Activated T-cell treated with anti-CD3 and anti-CD28 coated beads, Interleukin-2, amount 50 U/mL, for 1 hour (primary cell): ENCODE data around the gene SART1.

Experiments
- DNase-seq: peaks from one replicate; pipeline ENCODE4 v3.0.0-alpha.2; 2020

The SART1 gene

GRCh38 chr11:65967329-65967934 is 5.9 kb downstream of the SART1 start:
- no peak for DNase-seq

GRCh38 chr11:65968600-65969482 is 7.3 kb downstream of the SART1 start:
- no peak for DNase-seq

GRCh38 chr11:65972116-65972515 is 10.6 kb downstream of the SART1 start:
- no peak for DNase-seq

DNA sequence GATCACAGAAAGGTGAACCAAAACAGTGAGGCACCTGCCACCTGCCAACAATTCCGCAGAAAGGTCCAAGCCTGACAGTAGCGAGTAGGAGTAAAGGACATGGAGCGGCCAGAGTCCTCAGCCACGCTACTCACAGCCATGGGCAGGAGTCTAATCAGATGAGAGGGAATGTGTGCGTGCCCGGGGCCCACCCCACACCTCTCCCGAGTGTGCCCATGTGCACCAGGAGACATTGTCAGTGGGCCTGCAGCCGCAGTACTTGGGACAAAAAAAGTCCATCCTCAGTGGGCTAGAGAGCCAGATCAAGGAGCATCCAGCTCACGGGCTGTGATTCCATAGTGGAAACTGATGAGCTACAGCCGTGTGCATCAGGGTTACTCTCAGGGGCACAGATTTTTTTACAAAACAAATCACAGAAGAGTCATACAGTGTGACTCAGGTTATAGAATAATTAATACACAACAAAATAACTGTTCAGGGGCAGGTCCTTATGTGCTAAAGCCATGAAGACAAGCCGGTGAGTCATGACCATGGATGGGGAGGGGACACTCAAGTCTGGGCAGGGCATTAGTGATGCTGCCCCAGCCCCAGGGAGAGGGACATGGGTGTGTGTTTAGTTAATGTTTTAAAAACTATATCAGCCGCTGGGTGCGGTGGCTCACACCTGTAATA is 12.0 kb downstream of the SART1 start:
- no peak for DNase-seq

DNA sequence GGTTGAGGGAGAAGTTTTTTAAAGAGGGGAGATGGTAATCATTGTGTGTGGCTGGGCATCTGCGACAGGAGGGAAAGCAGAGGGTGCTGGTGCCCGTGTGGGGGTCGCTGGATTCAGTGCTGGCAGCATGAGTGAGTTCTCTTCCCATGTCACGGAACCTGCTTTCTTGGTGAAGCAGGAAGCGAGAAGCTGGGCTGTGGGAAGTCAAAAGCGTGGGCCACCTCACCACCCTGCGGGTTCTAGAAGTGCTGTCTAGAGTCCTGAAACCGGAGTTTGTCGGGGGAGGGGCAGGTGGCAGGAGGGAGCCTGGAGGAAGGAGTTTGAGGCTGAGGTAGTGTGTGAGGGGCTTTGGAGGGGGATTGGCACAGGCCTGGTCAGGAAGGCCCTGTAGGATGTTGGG is 14.2 kb downstream of the SART1 start:
- no peak for DNase-seq

DNA sequence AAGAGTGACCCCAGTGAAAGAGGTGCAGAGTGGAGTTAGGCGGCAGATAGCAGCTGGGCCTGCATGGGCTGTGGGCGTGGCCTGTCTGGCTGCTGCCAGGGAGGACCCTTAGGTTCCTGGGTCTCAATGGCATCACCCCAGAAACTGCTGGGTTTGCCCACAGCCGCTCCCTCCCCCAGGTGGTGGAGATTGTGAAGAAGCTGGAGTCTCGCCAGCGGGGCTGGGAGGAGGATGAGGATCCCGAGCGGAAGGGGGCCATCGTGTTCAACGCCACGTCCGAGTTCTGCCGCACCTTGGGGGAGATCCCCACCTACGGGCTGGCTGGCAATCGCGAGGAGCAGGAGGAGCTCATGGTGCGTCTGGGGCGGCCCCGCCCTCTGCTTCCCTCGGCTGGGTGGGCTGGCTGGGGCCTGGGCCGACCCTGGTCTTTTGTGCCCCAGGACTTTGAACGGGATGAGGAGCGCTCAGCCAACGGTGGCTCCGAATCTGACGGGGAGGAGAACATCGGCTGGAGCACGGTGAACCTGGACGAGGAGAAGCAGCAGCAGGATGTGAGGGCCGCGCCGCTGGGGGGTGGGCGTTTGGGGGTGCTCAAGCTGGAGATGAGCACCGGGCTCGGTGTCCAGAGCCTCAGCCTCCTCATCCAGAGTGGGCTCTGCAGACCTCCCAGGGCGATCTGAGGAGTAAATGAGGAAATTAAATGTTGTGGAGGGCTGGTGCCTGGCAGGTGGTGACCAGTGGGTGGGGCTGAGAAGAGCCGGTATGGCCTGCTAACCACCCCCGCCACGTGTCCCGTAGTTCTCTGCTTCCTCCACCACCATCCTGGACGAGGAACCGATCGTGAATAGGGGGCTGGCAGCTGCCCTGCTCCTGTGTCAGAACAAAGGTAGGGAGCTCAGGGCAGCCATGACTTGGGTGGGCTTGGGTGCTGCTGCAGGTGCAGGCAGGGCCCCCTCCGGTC is 15.0 kb downstream of the SART1 start:
- no peak for DNase-seq

- no peak for DNase-seq
Observed at GRCh38 chr11:65977621-65978390, 16.3 kb downstream of the SART1 start.

GRCh38 chr11:65978391-65979238 is 17.1 kb downstream of the SART1 start:
- no peak for DNase-seq

DNA sequence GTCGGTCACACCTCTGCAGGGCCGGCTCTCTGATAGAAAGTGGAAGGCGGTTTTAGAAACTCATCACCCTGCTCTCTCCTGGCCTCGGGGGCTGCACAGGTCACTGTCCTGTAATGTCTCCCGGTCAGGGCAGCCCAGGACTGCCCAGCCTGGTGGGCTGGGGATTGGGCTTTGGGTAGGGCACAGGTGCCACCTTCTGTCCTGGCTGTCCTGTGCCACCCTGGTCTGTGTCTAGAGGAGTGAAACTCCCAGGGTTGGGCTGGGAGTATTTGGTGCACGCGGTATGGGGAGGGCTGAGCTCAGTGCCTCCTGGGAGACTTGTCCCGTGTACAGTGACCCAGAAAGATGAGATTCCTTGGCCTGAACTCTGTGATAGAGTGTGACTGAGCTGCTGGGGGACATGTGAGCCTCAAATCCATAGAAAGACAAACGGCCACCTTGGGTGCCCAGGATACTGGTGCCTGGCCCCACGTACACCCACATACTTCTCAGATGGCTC is 17.8 kb downstream of the SART1 start:
- no peak for DNase-seq

DNA sequence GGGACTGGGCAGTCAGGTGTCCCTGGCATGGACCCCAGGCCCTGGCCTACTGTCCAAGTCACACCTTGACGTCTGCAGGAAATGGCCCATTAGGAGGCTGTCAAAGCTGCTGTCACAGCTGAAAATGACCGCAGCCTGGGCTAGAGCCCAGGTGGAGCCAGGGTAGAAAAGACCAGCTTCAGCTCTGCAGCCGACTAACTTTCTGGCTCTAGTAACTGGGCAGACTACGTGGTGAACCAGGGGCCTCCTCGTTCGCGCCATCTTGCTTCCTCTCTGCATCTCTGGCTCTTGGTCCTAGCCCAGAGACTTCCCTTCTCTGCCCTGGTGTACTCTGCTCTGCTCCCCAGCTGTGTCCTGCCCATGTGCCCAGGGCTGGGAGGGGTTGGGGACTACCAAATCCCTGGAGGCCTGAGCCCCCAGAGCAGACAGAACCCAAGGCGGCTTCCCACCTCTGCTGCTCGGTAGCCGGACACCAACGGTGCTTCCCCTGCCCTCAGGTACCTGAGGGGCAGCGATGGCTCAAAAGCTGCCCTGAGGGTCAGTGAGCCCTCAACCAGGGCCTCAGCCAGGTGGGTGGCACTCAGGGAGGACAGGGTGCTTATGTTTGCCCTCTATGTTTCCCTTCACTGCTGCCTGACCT is 19.7 kb downstream of the SART1 start:
- no peak for DNase-seq

- DNase-seq, result no peak
Observed at GRCh38 chr11:65981972-65982823, 20.7 kb downstream of the SART1 start.

DNA sequence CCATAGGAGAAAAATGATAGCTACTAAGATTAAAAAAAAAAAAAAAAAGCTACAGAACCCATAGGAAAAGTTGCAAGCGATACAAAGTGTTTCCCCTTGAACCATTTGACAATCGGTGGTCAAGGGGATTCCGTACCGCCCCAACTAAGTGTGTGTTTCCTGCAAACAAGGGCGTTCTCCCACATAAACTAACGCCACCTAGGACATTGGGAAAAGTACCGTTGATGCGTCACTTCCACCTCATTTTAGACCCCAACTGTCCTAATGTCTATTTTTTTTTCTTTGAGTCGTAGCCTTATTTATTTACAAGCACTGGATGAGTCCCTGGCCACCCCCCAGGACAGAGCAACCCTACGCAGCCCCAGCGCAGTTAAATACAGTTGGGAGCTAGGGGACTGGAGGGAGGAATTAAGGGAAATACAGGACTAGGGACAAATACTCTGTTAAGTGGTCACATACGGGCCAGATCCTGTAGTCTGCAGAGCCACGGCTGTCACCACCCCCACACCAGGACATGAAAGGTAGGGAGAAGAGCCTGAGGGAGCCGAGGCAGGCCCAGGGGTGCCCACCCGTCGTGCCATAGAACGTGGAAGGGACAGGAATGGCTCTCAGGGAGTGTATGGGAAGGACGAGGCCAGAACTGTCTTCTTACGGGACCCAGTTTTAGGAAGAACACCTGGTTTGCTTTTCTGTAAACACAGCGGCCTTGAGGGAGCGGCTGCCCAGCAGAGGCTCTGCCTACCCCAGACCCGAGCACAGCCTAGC is 21.5 kb downstream of the SART1 start:
- DNase-seq, result no peak

GRCh38 chr11:65983589-65983987 is 22.1 kb downstream of the SART1 start:
- no peak for DNase-seq

- DNase-seq, result no peak
Observed at GRCh38 chr11:65987336-65987735, 25.8 kb downstream of the SART1 start.

DNA sequence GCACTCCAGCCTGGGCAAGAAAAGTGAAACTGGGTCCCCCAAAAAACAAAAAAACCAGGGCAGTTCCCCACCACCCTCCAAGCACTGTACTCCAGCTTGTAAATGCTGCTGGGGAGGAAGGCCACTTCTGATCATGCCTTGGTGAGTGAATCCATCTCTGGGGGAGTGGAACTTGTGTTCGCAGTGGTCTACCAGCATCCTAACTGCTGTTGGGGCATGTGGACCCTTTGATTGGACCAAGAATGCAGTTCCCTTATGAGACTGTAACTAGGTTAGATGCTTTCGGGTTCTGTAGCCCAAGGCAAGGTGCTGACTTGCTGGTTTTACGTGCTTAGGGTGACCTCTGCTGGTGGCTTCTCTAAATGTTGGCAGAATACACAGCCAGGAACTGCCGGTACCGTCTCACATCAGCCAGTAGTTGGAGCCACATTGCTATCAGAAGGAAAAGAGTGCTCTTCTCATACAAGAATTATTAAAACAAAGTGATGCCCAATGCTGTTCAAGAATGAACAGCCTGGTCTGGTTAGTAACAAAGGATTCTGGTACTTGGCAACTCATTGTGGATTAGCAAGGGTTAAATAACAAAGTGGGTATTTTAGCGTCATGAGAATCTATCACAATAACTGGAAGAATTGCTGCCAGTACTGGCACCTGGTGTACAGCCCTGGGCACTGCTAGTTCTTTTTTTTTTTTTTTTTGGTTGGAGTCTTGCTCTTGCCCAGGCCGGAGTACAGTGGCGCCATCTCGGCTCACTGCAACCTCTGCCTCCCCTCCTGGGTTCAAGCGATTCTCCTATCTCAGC is 27.5 kb downstream of the SART1 start:
- DNase-seq, result peak; percentile 81

DNA sequence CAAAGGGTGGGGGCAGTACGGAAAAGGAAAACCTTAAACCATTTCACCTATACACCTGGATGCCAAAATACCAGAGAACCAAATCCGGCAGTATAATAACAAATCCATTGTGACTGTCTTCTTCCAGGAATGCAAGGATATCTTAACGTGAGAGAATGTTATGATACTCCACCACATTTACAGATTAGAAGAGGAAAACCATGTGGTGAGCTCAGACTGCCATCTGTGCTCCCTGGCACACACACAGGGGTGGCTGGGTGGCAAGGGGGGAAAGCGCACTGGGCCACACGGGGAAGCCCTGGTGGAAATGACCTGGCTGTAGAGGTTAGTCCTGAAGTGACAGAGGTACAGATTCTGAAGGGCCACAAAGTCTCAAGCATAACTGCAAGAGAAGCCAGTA is 30.5 kb downstream of the SART1 start:
- DNase-seq, result no peak

- no peak for DNase-seq
Observed at GRCh38 chr11:65997286-65997685, 35.8 kb downstream of the SART1 start.
